Mesenchymal stem cell (in vitro differentiated cells and primary cell): ENCODE results near the gene RAB10.
A peak's percentile ranks its signal among the peaks of the same experiment; 100 is the strongest.

Experiments used
- DNase-seq: peaks from one replicate; pipeline ENCODE4 v3.0.0-alpha.2; 2013
- H2AFZ ChIP-seq: one replicate; pipeline ENCODE4 v1.6.1; 2013; ENCODE audit warnings: low read depth, mild to moderate bottlenecking, control low read depth, inconsistent platforms, low read length, moderate library complexity
- H2AK5ac ChIP-seq: 2 replicates; pipeline ENCODE4 v1.6.1; 2013; ENCODE audit warnings: low read length, moderate library complexity, mild to moderate bottlenecking, inconsistent platforms; ENCODE audit not compliant: severe bottlenecking
- H2BK120ac ChIP-seq: one replicate; pipeline ENCODE4 v1.6.1; 2013; ENCODE audit warnings: low read depth, mild to moderate bottlenecking, inconsistent platforms, low read length, moderate library complexity
- H2BK12ac ChIP-seq, 2 experiments: one replicate each; pipeline ENCODE4 v1.6.1; 2013; ENCODE audit warnings: inconsistent platforms in 2 of 2, low read length in 2 of 2, mild to moderate bottlenecking in 2 of 2, moderate library complexity in 2 of 2, control low read depth in 1 of 2
- H2BK15ac ChIP-seq: one replicate; pipeline ENCODE4 v1.6.1; 2013; ENCODE audit warnings: mild to moderate bottlenecking, low read depth, inconsistent platforms; ENCODE audit not compliant: poor library complexity, severe bottlenecking
- H2BK5ac ChIP-seq: 2 replicates; pipeline ENCODE4 v1.6.1; 2013; ENCODE audit warnings: low read depth, mild to moderate bottlenecking, low read length, control low read depth, inconsistent platforms; ENCODE audit not compliant: poor library complexity, severe bottlenecking
- H3K14ac ChIP-seq, 2 experiments: one replicate each; pipeline ENCODE4 v1.6.1; 2013; ENCODE audit warnings: inconsistent platforms in 2 of 2, low read length in 2 of 2, control low read depth in 1 of 2, mild to moderate bottlenecking in 1 of 2, moderate library complexity in 1 of 2
- H3K18ac ChIP-seq, 2 experiments: one replicate each; pipeline ENCODE4 v1.6.1; 2013; ENCODE audit warnings: inconsistent platforms in 2 of 2, low read length in 2 of 2, control low read depth in 1 of 2, low read depth in 1 of 2, mild to moderate bottlenecking in 1 of 2
- H3K23ac ChIP-seq, 2 experiments: one replicate each; pipeline ENCODE4 v1.6.1; 2013; ENCODE audit warnings: inconsistent platforms in 2 of 2, low read length in 2 of 2, mild to moderate bottlenecking in 2 of 2, moderate library complexity in 2 of 2, control low read depth in 1 of 2
- H3K27ac ChIP-seq: 2 replicates; pipeline ENCODE4 v1.5.1; 2013; ENCODE audit warnings: mild to moderate bottlenecking, moderate library complexity, low read length, control low read depth, inconsistent platforms; ENCODE audit not compliant: poor library complexity, severe bottlenecking
- H3K27me3 ChIP-seq, 2 experiments: 2 replicates each; pipeline versions ENCODE4 v1.6.1 to v1.7.0; 2013; ENCODE audit warnings: low read length in 2 of 2, mild to moderate bottlenecking in 2 of 2, moderate library complexity in 2 of 2, control low read depth in 1 of 2, inconsistent platforms in 1 of 2; ENCODE audit not compliant: control insufficient read depth in 1 of 2, insufficient read depth in 1 of 2
- H3K36me3 ChIP-seq, 2 experiments: 2 replicates each; pipeline versions ENCODE4 v1.6.1 to v1.7.0; 2013; ENCODE audit warnings: low read length in 2 of 2, control low read depth in 1 of 2, inconsistent platforms in 1 of 2, low read depth in 1 of 2, mild to moderate bottlenecking in 1 of 2; ENCODE audit not compliant: insufficient read depth in 2 of 2, control insufficient read depth in 1 of 2
- H3K4ac ChIP-seq, 2 experiments: one replicate each; pipeline ENCODE4 v1.6.1; 2013; ENCODE audit warnings: inconsistent platforms in 2 of 2, low read length in 2 of 2, mild to moderate bottlenecking in 2 of 2, moderate library complexity in 2 of 2, control low read depth in 1 of 2, low read depth in 1 of 2
- H3K4me1 ChIP-seq: 2 replicates; pipeline ENCODE4 v1.6.1; 2013; ENCODE audit warnings: low read depth, low read length, control low read depth; ENCODE audit not compliant: control insufficient read depth, insufficient read depth
- H3K4me2 ChIP-seq: 2 replicates; pipeline ENCODE4 v1.6.1; 2013; ENCODE audit warnings: low read length, mild to moderate bottlenecking, inconsistent platforms; ENCODE audit not compliant: poor library complexity, severe bottlenecking
- H3K4me3 ChIP-seq, 2 experiments: 2 replicates each; pipeline versions ENCODE4 v1.5.1 to v1.7.0; 2013; ENCODE audit warnings: low read length in 2 of 2, mild to moderate bottlenecking in 2 of 2, control low read depth in 1 of 2, low read depth in 1 of 2; ENCODE audit not compliant: insufficient read depth in 1 of 2
- H3K79me1 ChIP-seq: replicated peaks from 2 replicates; pipeline ENCODE4 v1.6.1; 2013; ENCODE audit warnings: mild to moderate bottlenecking, control low read depth, low read length, inconsistent platforms; ENCODE audit not compliant: poor library complexity, severe bottlenecking
- H3K9ac ChIP-seq: 2 replicates; pipeline ENCODE4 v1.7.0; 2013; ENCODE audit warnings: mild to moderate bottlenecking, low read length, moderate library complexity
- H3K9me3 ChIP-seq: 2 replicates; pipeline ENCODE4 v1.7.0; 2013; ENCODE audit warnings: mild to moderate bottlenecking, low read length; ENCODE audit not compliant: control insufficient read depth
- H4K8ac ChIP-seq: one replicate; pipeline ENCODE4 v1.6.1; 2013; ENCODE audit warnings: inconsistent platforms, mild to moderate bottlenecking, low read length, moderate library complexity
- H4K91ac ChIP-seq: one replicate; pipeline ENCODE4 v1.6.1; 2013; ENCODE audit warnings: mild to moderate bottlenecking, low read length, inconsistent platforms
- WGBS: methylation state at CpG from one replicate; pipeline ENCODE4 v1.1.7; 2013; ENCODE audit warnings: mixed read lengths; 5-methylcytosine and 5-hydroxymethylcytosine counted together

RAB10 gene

GRCh38 chr2:26112201-26112600 lies 78.3 kb downstream of the RAB10 start:
- WGBS: 100% methylated on average over 1 of the region's 1 CpG
- no peak overlapping the region for H3K27ac ChIP-seq
- no peak overlapping the region for H3K9ac ChIP-seq
- H3K27me3 ChIP-seq: no peaks in the 10 kb centered on the region
- no peak overlapping the region for H2BK15ac ChIP-seq
- H3K23ac ChIP-seq: no peak overlapping the region
- no peak overlapping the region for H3K4me3 ChIP-seq
- H3K4me2 ChIP-seq: no peak overlapping the region
- no peak overlapping the region for H2AFZ ChIP-seq
- no peaks in the 10 kb centered on the region for H3K4me1 ChIP-seq
- H3K4ac ChIP-seq: no peak overlapping the region
- H3K14ac ChIP-seq: no peak overlapping the region
- no peak overlapping the region for H3K18ac ChIP-seq
- no peak overlapping the region for H2BK120ac ChIP-seq
- H4K8ac ChIP-seq: no peak overlapping the region
- no peak overlapping the region for H2AK5ac ChIP-seq
- no peak overlapping the region for H2BK12ac ChIP-seq
- H3K36me3 ChIP-seq: peaks cover 17 to 56% of the 10 kb centered on the region in 2 experiments
- H3K79me1 ChIP-seq: peaks cover 19% of the 10 kb centered on the region
- no peaks in the 10 kb centered on the region for H3K9me3 ChIP-seq
- H2BK5ac ChIP-seq: no peak overlapping the region
- DNase-seq: no peak
- H4K91ac ChIP-seq: no peak overlapping the region

- Histone ChIP-seq H2BK15ac (no peak overlapping the region), H3K4me2 (no peak overlapping the region), H2AFZ (no peak overlapping the region), H3K9ac (no peak overlapping the region), H2BK120ac (no peak overlapping the region), H3K9me3 (no peaks in the 10 kb centered on the region), H2AK5ac (no peak overlapping the region), H3K4me3 (no peak overlapping the region), H4K8ac (no peak overlapping the region), H3K14ac (no peak overlapping the region), H3K36me3 (peaks cover 17 to 60% of the 10 kb centered on the region in 2 experiments), H3K18ac (no peak overlapping the region), H2BK5ac (no peak overlapping the region), H2BK12ac (no peak overlapping the region), H3K27me3 (no peaks in the 10 kb centered on the region), H3K27ac (no peak overlapping the region), H3K23ac (no peak overlapping the region), H3K4me1 (no peaks in the 10 kb centered on the region), H3K4ac (no peak overlapping the region), H4K91ac (no peak overlapping the region), H3K79me1 (peaks cover 21% of the 10 kb centered on the region)
- no CpG with 5 or more reads among the region's 2 CpGs for WGBS
- DNase-seq: peak; percentile 18
Observed at GRCh38 chr2:26114151-26114550, 80.3 kb downstream of the RAB10 start.

GRCh38 chr2:26118682-26119081 lies 84.8 kb downstream of the RAB10 start:
- Histone ChIP-seq H3K4me3 (no peak overlapping the region), H2BK120ac (no peak overlapping the region), H2BK12ac (no peak overlapping the region), H3K4ac (no peak overlapping the region), H3K23ac (no peak overlapping the region), H3K27ac (no peak overlapping the region), H3K36me3 (peaks cover 0 to 27% of the 10 kb centered on the region in 2 experiments), H3K14ac (no peak overlapping the region), H3K9me3 (no peaks in the 10 kb centered on the region), H2BK5ac (no peak overlapping the region), H3K27me3 (no peaks in the 10 kb centered on the region), H3K18ac (no peak overlapping the region), H2AK5ac (no peak overlapping the region), H4K91ac (no peak overlapping the region), H4K8ac (no peak overlapping the region), H3K4me1 (peaks cover 2% of the 10 kb centered on the region), H3K4me2 (no peak overlapping the region), H2BK15ac (no peak overlapping the region), H2AFZ (no peak overlapping the region), H3K79me1 (peaks cover 16% of the 10 kb centered on the region), H3K9ac (no peak overlapping the region)
- DNase-seq: no peak
- WGBS: 95% methylated on average over 4 of the region's 4 CpGs

- Histone ChIP-seq H3K36me3 (peaks cover 0 to 22% of the 10 kb centered on the region in 2 experiments), H3K79me1 (peaks cover 16% of the 10 kb centered on the region), H3K4me3 (no peak overlapping the region), H3K14ac (no peak overlapping the region), H2AK5ac (no peak overlapping the region), H2BK5ac (no peak overlapping the region), H3K4me2 (no peak overlapping the region), H3K4me1 (peaks cover 2% of the 10 kb centered on the region), H3K27ac (no peak overlapping the region), H2BK12ac (no peak overlapping the region), H4K8ac (no peak overlapping the region), H4K91ac (no peak overlapping the region), H2BK120ac (no peak overlapping the region), H3K23ac (no peak overlapping the region), H3K9ac (no peak overlapping the region), H3K18ac (no peak overlapping the region), H2AFZ (no peak overlapping the region), H3K9me3 (no peaks in the 10 kb centered on the region), H3K4ac (no peak overlapping the region), H2BK15ac (no peak overlapping the region), H3K27me3 (no peaks in the 10 kb centered on the region)
- DNase-seq: no peak
- WGBS: no CpG with 5 or more reads among the region's 1 CpG
Observed at GRCh38 chr2:26119521-26119920, 85.6 kb downstream of the RAB10 start.
